GM19372 (cell line): ENCODE results near the gene CCPG1.
"Not testable (repeated sequence)": the region's sequence is repeated elsewhere in the genome, so short reads cannot be mapped to it uniquely, and the experiment has no call there.

Experiments used
- ATAC-seq: cut with Tn5 transposase; IDR thresholded peaks from one replicate; pipeline ENCODE4 v1.9.1; 2021; ENCODE audit warnings: mild to moderate bottlenecking, low read depth, moderate library complexity; ENCODE audit not compliant: unreplicated experiment

Gene CCPG1

GRCh38 chr15:55408012-55408928, at the start of gene CCPG1, which contains the start of gene PIERCE2:
TSS of gene CCPG1 (minus strand) at chr15:55408359. CDS start at chr15:55389424, 18,935 bp downstream.
TSS of gene PIERCE2 (plus strand) at chr15:55408495. CDS start at chr15:55408769, 274 bp downstream.
- peak; percentile 93 for ATAC-seq

- no peak for ATAC-seq
Measured at GRCh38 chr15:55457401-55458022, 49.4 kb upstream of the CCPG1 start.

GRCh38 chr15:55447030-55447394, 38.9 kb upstream of the CCPG1 start:
- ATAC-seq = not testable (repeated sequence)

- ATAC-seq = not testable (repeated sequence)
Measured at GRCh38 chr15:55446379-55447029, 38.3 kb upstream of the CCPG1 start.

- ATAC-seq = not testable (repeated sequence)
Measured at GRCh38 chr15:55445936-55446335, 37.8 kb upstream of the CCPG1 start.

- ATAC-seq = not testable (repeated sequence)
Measured at GRCh38 chr15:55443141-55443540, 35.0 kb upstream of the CCPG1 start.

GRCh38 chr15:55434989-55435825, 27.0 kb upstream of the CCPG1 start:
- ATAC-seq = no peak

- no peak for ATAC-seq
Measured at GRCh38 chr15:55422089-55422488, 13.9 kb upstream of the CCPG1 start.

GRCh38 chr15:55420171-55420866, 12.2 kb upstream of the CCPG1 start:
- ATAC-seq = no peak

- not testable (repeated sequence) for ATAC-seq
Measured at GRCh38 chr15:55417678-55418077, 9.5 kb upstream of the CCPG1 start.

- ATAC-seq = not testable (repeated sequence)
Measured at GRCh38 chr15:55408976-55409375, 817 bp upstream of the CCPG1 start.

GRCh38 chr15:55407498-55408011, 604 bp downstream of the CCPG1 start:
- ATAC-seq = no peak

- no peak for ATAC-seq
Measured at GRCh38 chr15:55403531-55403930, 4.6 kb downstream of the CCPG1 start.

- ATAC-seq = no peak
Measured at GRCh38 chr15:55402707-55403106, 5.5 kb downstream of the CCPG1 start.

GRCh38 chr15:55401786-55402246, 6.3 kb downstream of the CCPG1 start:
- no peak for ATAC-seq

- not testable (repeated sequence) for ATAC-seq
Measured at GRCh38 chr15:55400050-55400449, 8.1 kb downstream of the CCPG1 start.

- ATAC-seq = no peak
Measured at GRCh38 chr15:55398243-55398642, 9.9 kb downstream of the CCPG1 start.

- ATAC-seq = no peak
Measured at GRCh38 chr15:55394694-55395093, 13.5 kb downstream of the CCPG1 start.

- ATAC-seq = no peak
Measured at GRCh38 chr15:55389264-55389607, 18.9 kb downstream of the CCPG1 start.
